Aorta (tissue), 5 donors: ENCODE data around the gene RNF166. TPM values are rescaled to one million over a fixed set of nuclear protein-coding genes. Genes with fewer than 3 reads are reported as not detected.

ENCODE experiments used
- ATAC-seq: fragments of 200-7000 bp; cut with Tn5 transposase; one replicate; pipeline ENCODE4 v1.9.1; 2022; ENCODE audit warnings: moderate library complexity; ENCODE audit not compliant: low FRiP score
- DNase-seq, 2 donors: peaks; one replicate each; pipeline ENCODE4 v3.0.0-alpha.2; 2020
- H3K27ac ChIP-seq, 2 donors: one replicate each; pipeline ENCODE4 v1.5.1; 2013; ENCODE audit warnings: low read length in 2 of 2, mild to moderate bottlenecking in 2 of 2, moderate library complexity in 2 of 2, control low read depth in 1 of 2, inconsistent platforms in 1 of 2, low read depth in 1 of 2
- H3K27me3 ChIP-seq, 2 donors: one replicate each; pipeline ENCODE4 v1.6.1; 2013; ENCODE audit warnings: control low read depth in 1 of 2, low read length in 1 of 2, mild to moderate bottlenecking in 1 of 2, moderate library complexity in 1 of 2; ENCODE audit not compliant: insufficient read depth in 2 of 2, control insufficient read depth in 1 of 2
- H3K36me3 ChIP-seq, 2 donors: one replicate each; pipeline ENCODE4 v1.6.1; 2013; ENCODE audit warnings: control low read depth in 1 of 2, low read length in 1 of 2, mild to moderate bottlenecking in 1 of 2; ENCODE audit not compliant: insufficient read depth in 2 of 2, control insufficient read depth in 1 of 2
- H3K4me1 ChIP-seq, 2 donors: one replicate each; pipeline ENCODE4 v1.6.1; 2013; ENCODE audit warnings: low read length in 2 of 2, control low read depth in 1 of 2, mild to moderate bottlenecking in 1 of 2, moderate library complexity in 1 of 2; ENCODE audit not compliant: insufficient read depth in 2 of 2, control insufficient read depth in 1 of 2
- H3K4me3 ChIP-seq, 2 donors: one replicate each; pipeline ENCODE4 v1.5.1; 2013; ENCODE audit warnings: low read length in 2 of 2, control low read depth in 1 of 2, mild to moderate bottlenecking in 1 of 2
- H3K9me3 ChIP-seq: one replicate; pipeline ENCODE4 v1.6.1; 2013; ENCODE audit warnings: mild to moderate bottlenecking, low read length; ENCODE audit not compliant: control insufficient read depth
- WGBS, 2 donors: extraction: QIAGEN DNeasy Blood & Tissue Kit; methylation state at CpG; one replicate each; pipeline ENCODE4 v1.1.7; 2013; 5-methylcytosine and 5-hydroxymethylcytosine counted together
- intact Hi-C, 2 donors: fragments of 100-400 bp; cut with DNase I; formaldehyde crosslinking; loops; one replicate each; pipeline versions ENCODE4 v1.14.2 to v1.15.0; 2022
- polyA plus RNA-seq, 2 donors: library from polyadenylated mRNA; stranded (reverse); fragments of 200-250 nt; gene quantifications; one replicate each; pipeline ENCODE4 v1.2.3, GENCODE V29; 2013
- total RNA-seq, 2 donors: library from RNA; stranded (reverse); fragmentation: NEBNext Ultra II Directional; extraction: Animal tissue kit (Norgen Biotek cat#: 25700); gene quantifications; one replicate each; pipeline ENCODE4 v1.2.1, GENCODE V29; 2021
- donor health status: healthy with polysubstance abuse.
- donor health status: Bipolar disorder and iron deficiency.
- donor health status: DM: no; HTN: no; CAD: no.
- donor health status: DM: no; HTN: no; CAD: no.
- donor health status: DM: yes; HTN: yes; CAD: no.

The RNF166 gene
- total and polyA plus RNA-seq, 4 donors = 16.2 to 39.4 (median 22.7) TPM

DNA sequence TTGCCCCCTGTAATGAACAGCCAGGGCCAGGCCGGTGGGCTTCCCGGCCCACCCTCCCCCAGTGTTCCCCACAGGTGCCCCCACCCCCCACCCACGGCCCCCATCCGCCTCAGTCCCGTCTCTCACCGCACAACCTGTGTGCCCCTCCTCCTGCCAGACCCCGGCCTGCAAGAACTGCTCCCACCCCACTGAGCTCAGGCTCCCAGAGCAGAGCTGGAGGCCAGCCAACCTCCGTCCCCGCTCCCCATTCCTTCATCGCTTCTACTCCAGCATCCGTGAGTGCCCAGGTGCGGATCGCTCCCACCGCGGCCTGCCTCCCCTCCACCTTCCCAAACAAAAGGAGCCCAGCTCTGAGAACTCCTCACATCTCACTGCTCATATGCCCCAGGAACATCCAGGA, 47.5 kb downstream of the RNF166 start:
- Histone ChIP-seq H3K27ac (no peak overlapping the region), H3K36me3 (peaks cover 0 to 2% of the 10 kb centered on the region in 2 donors), H3K9me3 (no peaks in the 10 kb centered on the region), H3K4me3 (no peak overlapping the region), H3K4me1 (no peaks in the 10 kb centered on the region), H3K27me3 (no peaks in the 10 kb centered on the region)
- peak; percentile 40 to 75 for DNase-seq
- intact Hi-C loops = no loop called here
- ATAC-seq = no peak
- 88% methylated on average over 15 of the region's 15 CpGs for WGBS, 2 donors

DNA sequence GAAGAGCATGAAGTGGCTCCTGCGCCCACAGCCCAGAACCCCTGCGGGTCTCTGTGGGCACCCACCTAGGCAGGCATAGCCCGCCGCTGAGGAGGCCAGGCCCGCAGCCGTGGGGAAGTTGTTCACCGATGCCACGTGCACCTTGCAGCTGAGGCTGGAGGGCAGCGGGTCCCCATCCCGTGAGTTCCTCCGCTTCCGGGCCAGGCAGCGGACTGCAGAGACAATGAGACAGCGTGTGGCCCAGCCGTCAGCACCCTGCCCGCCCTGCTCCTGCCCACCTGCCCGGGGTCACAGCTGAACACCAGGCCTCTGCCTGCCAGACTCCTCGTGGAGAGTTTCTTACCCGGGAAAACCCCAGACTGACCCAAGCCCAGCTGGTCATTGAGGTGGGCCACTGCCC, 48.8 kb downstream of the RNF166 start:
- 91 to 92% methylated on average over 18 to 19 of the region's 19 CpGs for WGBS, 2 donors
- DNase-seq (peak in 1 of 2 donors; percentile 42), ATAC-seq (no peak)
- H3K27me3 ChIP-seq = no peaks in the 10 kb centered on the region
- intact Hi-C loops = no loop called here
- no peak overlapping the region for H3K27ac ChIP-seq
- no peaks in the 10 kb centered on the region for H3K4me1 ChIP-seq
- H3K36me3 ChIP-seq = peaks cover 0 to 2% of the 10 kb centered on the region in 2 donors
- H3K9me3 ChIP-seq = no peaks in the 10 kb centered on the region
- no peak overlapping the region for H3K4me3 ChIP-seq

DNA sequence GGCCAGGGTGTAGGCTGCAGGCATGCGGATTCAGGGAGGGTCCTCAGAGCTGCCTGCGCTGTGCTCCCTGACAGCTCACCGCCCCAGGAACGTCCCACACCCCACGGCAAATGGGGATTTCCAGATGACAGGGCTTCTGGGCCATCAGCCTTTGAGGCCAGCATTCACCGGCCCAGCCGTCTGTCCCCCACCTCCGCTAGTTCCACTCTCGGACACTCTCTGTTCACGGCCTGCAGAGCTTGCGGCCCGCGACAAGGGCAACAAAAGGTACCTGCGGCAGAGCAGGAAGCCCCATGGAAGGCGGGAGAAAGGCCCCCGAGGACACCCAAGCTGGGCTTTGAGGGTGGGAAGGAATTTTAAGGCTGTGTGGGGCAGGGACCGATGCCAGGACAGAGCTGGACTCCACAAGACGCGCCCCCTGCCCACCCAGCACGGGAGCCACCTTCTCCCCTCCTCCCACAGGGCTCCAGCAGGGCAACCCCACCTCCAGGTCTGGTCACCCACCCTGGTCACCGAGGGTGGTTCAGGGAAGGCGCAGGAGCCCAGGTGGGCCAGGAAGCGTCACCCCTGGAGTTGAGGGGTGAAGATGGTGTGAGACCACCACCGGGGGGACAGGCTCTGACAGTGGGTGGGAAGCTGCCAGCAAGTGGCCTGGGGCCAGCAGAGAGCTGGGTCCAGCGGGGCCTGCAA, 49.8 kb downstream of the RNF166 start:
- intact Hi-C loops = no loop called here
- DNase-seq = peak in 1 of 2 donors; percentile 39
- Histone ChIP-seq H3K4me1 (no peaks in the 10 kb centered on the region), H3K36me3 (peaks cover 0 to 2% of the 10 kb centered on the region in 2 donors), H3K27me3 (no peaks in the 10 kb centered on the region), H3K9me3 (no peaks in the 10 kb centered on the region), H3K27ac (no peak overlapping the region), H3K4me3 (no peak overlapping the region)
- WGBS, 2 donors = 87 to 89% methylated on average over 25 of the region's 25 CpGs
- ATAC-seq = no peak

DNA sequence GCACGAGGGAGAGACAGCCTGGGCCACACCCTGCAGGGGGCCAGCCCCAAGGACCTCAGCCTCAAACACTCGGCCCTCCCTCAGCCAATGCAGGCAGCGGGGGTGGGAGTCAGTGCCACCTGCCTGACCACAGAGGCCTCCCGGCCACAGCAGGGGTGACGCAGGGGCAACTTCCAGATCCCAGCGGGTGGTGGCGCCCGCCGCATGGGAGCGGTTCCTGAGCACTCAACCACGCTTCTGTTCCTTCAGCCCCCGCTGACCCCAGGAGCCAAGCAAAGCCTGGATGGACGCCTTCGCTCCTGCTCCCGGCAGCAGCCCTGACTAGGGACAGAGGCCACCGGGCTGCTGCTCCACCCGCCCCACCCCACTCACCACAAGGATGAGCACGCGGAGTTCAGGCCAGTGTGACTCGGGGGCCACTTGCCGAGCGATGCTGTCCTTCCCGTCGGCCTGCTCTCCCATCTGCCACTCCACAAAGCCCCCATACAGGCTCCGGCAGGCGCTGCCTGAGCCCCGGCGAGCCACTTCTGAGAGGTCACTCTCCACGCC, 50.4 kb downstream of the RNF166 start:
- ATAC-seq (no peak), DNase-seq (peak in 1 of 2 donors; percentile 38)
- no peak overlapping the region for H3K4me3 ChIP-seq
- H3K27ac ChIP-seq = no peak overlapping the region
- intact Hi-C loops = no loop called here
- H3K27me3 ChIP-seq = no peaks in the 10 kb centered on the region
- H3K9me3 ChIP-seq = no peaks in the 10 kb centered on the region
- WGBS, 2 donors = 93 to 95% methylated on average over 29 of the region's 29 CpGs
- no peaks in the 10 kb centered on the region for H3K4me1 ChIP-seq
- peaks cover 0 to 2% of the 10 kb centered on the region in 2 donors for H3K36me3 ChIP-seq

DNA sequence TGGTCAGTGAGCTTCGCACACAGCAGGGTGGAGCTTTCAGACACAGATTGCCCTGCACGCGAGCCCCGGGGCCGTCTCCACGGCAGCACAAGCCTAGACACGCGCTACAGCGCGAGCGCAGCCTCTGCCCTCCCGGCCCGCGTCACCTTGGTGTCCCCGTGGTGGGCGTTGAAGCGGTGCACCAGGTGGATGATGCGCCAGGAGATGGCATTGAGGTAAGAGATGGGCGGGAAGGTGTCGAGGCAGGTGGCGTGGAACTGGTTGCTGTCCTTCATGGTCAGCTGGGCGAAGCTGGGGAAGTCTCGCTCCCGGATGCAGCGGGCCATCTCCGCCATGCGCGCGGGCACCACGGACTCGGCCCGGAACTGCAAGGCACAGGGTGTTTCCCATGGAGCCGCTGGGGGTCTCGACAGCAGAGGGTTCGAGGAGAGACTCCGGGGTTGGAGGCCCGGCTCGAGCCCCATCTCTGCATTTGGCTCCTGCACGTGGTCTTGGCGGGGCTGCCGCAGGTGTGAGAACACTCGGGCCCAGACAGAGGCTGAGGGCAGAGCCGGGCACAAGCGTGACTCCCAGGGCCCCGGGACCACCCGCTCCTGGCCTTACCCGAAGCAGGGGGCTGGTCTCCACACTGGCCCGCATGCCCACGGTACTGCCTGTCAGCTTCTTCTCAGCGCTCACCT, 51.0 kb downstream of the RNF166 start:
- no peak for ATAC-seq
- intact Hi-C loops = no loop called here
- H3K4me3 ChIP-seq = no peak overlapping the region
- no peaks in the 10 kb centered on the region for H3K4me1 ChIP-seq
- H3K27ac ChIP-seq = no peak overlapping the region
- H3K27me3 ChIP-seq = no peaks in the 10 kb centered on the region
- WGBS, 2 donors = 95 to 97% methylated on average over 50 of the region's 50 CpGs
- H3K9me3 ChIP-seq = no peaks in the 10 kb centered on the region
- peak in 1 of 2 donors; percentile 47 for DNase-seq
- H3K36me3 ChIP-seq = peaks cover 0 to 2% of the 10 kb centered on the region in 2 donors

DNA sequence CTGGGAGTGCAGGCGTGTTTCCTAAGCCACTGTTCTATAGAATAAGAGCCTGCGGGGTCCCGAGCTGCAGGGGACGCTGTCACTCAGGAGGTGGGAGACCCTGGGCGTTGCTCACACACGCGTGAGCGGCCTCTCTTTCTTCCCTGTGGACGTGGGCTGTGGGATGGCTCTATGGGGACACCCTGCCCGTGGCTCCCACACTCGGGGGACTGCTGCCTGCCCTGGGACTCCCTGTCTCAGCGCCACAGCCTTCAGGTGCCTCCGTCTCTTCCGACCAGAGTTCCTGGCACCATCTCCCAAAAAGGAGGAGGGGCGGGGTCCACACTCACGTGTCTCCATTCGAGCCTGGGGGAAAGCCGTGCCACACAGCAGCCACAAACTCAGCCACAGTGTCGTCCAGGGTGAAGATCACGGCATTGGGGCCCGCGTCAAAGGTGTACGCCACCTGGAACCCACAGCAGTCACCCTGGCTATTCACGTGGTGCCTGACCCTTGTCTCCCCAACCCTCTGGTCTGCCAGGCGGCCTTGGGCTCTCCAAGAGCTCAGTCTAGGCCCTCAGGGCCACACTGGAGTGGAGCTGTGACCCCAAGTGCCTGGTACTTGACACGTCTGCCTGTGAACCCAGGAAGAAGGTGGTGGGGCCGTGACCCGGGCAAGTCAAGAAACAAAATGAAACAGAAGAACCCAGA, 51.7 kb downstream of the RNF166 start:
- Histone ChIP-seq H3K27me3 (no peaks in the 10 kb centered on the region), H3K4me3 (no peak overlapping the region), H3K9me3 (no peaks in the 10 kb centered on the region), H3K36me3 (peaks cover 0 to 2% of the 10 kb centered on the region in 2 donors), H3K27ac (no peak overlapping the region), H3K4me1 (no peaks in the 10 kb centered on the region)
- ATAC-seq (no peak), DNase-seq (no peak)
- intact Hi-C loops = no loop called here
- WGBS, 2 donors = 87 to 90% methylated on average over 28 of the region's 28 CpGs

DNA sequence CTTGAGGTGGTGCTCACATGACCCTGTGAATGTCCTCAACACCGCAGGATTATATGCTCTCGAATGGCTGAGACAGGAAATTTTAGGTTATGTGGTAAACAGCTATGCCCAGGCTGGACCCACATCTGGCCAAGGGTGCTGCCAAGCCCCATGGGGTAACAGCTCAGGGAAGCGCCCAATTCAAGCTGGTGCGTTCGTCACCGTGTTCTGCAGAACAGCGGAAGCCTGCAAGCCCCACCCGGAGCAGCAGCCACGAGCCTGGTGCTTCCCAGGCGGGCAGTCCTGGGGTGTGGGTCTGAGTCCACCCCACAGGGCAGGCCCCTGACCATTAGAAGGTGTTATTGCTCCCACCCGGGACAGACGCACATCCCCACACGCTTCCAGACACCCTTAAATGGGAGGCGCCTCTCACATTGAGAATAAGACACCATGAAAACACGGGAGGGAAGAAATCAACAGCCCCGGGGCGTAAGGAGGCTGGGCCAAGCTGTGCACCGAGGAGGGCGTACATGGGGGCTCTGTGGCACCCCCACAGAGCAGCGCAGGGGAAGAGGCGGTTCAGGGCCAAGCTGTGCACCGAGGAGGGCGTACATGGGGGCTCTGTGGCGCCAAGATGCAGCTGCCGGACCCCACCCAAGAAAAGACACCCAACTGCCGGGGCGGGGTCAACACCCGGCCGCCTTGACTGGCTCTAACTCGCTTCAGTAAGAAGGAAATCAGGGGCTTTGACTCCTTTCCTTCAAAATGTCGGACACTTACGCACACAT, 52.4 kb downstream of the RNF166 start:
- H3K36me3 ChIP-seq = peaks cover 0 to 2% of the 10 kb centered on the region in 2 donors
- DNase-seq (peak in 1 of 2 donors; percentile 38), ATAC-seq (no peak)
- WGBS, 2 donors = 88 to 90% methylated on average over 32 of the region's 32 CpGs
- no peaks in the 10 kb centered on the region for H3K9me3 ChIP-seq
- H3K27ac ChIP-seq = no peak overlapping the region
- intact Hi-C loops = no loop called here
- no peaks in the 10 kb centered on the region for H3K4me1 ChIP-seq
- H3K27me3 ChIP-seq = no peaks in the 10 kb centered on the region
- no peak overlapping the region for H3K4me3 ChIP-seq

DNA sequence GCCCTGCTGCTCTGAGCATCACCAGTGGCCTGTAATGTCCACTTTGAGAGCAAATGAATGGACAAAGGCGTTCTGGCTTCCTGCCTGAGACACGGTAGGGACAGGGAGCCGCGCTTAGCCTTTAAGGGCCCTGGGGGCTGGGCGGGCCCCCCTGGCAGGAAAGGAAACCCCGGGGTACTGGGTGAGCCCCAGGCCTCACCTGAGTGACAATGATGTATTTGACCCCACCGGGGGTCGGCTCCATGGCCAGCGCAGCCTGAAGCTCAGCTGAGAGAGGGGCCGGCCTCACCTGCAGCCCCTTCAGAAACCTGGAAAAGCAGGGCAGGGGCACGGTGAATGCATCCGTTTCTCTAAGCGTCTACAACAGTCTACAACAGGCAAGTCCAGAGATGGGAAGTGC, 53.1 kb downstream of the RNF166 start:
- peaks cover 0 to 2% of the 10 kb centered on the region in 2 donors for H3K36me3 ChIP-seq
- WGBS, 2 donors = 88 to 92% methylated on average over 13 of the region's 13 CpGs
- H3K4me3 ChIP-seq = no peak overlapping the region
- H3K9me3 ChIP-seq = no peaks in the 10 kb centered on the region
- intact Hi-C loops = no loop called here
- ATAC-seq (no peak), DNase-seq (no peak)
- H3K27ac ChIP-seq = no peak overlapping the region
- H3K4me1 ChIP-seq = no peaks in the 10 kb centered on the region
- H3K27me3 ChIP-seq = no peaks in the 10 kb centered on the region
